HG02852 (cell line): Measurements from ENCODE around the gene NKIRAS2.
"Not testable (repeated sequence)": the region's sequence is repeated elsewhere in the genome, so short reads cannot be mapped to it uniquely, and the experiment has no call there.

Experiments used
- ATAC-seq: cut with Tn5 transposase; IDR thresholded peaks from one replicate; pipeline ENCODE4 v1.9.1; 2021; ENCODE audit warnings: mild to moderate bottlenecking, moderate library complexity; ENCODE audit not compliant: unreplicated experiment

Gene NKIRAS2

GRCh38 chr17:41996855-41997164, 23.1 kb upstream of the NKIRAS2 start:
- ATAC-seq, result no peak

- no peak for ATAC-seq
Measured at GRCh38 chr17:41998497-41998896, 21.4 kb upstream of the NKIRAS2 start.

- ATAC-seq, result no peak
Measured at GRCh38 chr17:42000413-42001133, 19.3 kb upstream of the NKIRAS2 start.

GRCh38 chr17:42001729-42002128, 18.2 kb upstream of the NKIRAS2 start:
- ATAC-seq, result no peak

- ATAC-seq, result no peak
Measured at GRCh38 chr17:42002175-42002791, 17.6 kb upstream of the NKIRAS2 start.

GRCh38 chr17:42002792-42003301, 17.0 kb upstream of the NKIRAS2 start:
- no peak for ATAC-seq

GRCh38 chr17:42005166-42005565, 14.7 kb upstream of the NKIRAS2 start:
- ATAC-seq, result no peak

GRCh38 chr17:42009170-42009569, 10.7 kb upstream of the NKIRAS2 start:
- no peak for ATAC-seq

- not testable (repeated sequence) for ATAC-seq
Measured at GRCh38 chr17:42010266-42010680, 9.6 kb upstream of the NKIRAS2 start.

- ATAC-seq, result no peak
Measured at GRCh38 chr17:42010898-42011516, 8.9 kb upstream of the NKIRAS2 start.

GRCh38 chr17:42012363-42012762, 7.5 kb upstream of the NKIRAS2 start:
- ATAC-seq, result not testable (repeated sequence)

GRCh38 chr17:42013740-42014139, 6.2 kb upstream of the NKIRAS2 start:
- ATAC-seq, result not testable (repeated sequence)

GRCh38 chr17:42016411-42016831, 3.5 kb upstream of the NKIRAS2 start:
- ATAC-seq, result no peak

GRCh38 chr17:42016941-42017865, 2.7 kb upstream of the NKIRAS2 start, which contains the start of gene DNAJC7:
Gene DNAJC7 (minus strand): TSS chr17:42017439. CDS start chr17:42017416, 23 bp downstream.
- ATAC-seq, result peak; percentile 74

- no peak for ATAC-seq
Measured at GRCh38 chr17:42017866-42018200, 2.1 kb upstream of the NKIRAS2 start.

GRCh38 chr17:42018339-42018738, 1.6 kb upstream of the NKIRAS2 start:
- no peak for ATAC-seq

- no peak for ATAC-seq
Measured at GRCh38 chr17:42018988-42019387, 902 bp upstream of the NKIRAS2 start.

GRCh38 chr17:42020845-42021244, 955 bp downstream of the NKIRAS2 start:
- not testable (repeated sequence) for ATAC-seq

GRCh38 chr17:42023524-42024349, 3.8 kb downstream of the NKIRAS2 start:
- no peak for ATAC-seq

- ATAC-seq, result no peak
Measured at GRCh38 chr17:42025191-42025579, 5.3 kb downstream of the NKIRAS2 start.
